Neural crest cell (in vitro differentiated cells): ENCODE measurements around the gene DLGAP3. TPM values are rescaled to one million over a fixed set of nuclear protein-coding genes. Genes with fewer than 3 reads are reported as not detected.

ENCODE experiments used
- DNase-seq: peaks from one replicate; pipeline ENCODE4 v3.0.0; 2021; ENCODE audit warnings: low read depth, mixed read lengths, low spot score
- H3K27ac Mint-ChIP-seq: one replicate; pipeline ENCODE4 v1.8.0; 2021; ENCODE audit warnings: mild to moderate bottlenecking, mixed read lengths; ENCODE audit not compliant: unreplicated experiment
- H3K27me3 Mint-ChIP-seq: 2 replicates; pipeline ENCODE4 v1.8.0; 2021; ENCODE audit warnings: low read depth, mild to moderate bottlenecking, mixed read lengths
- H3K36me3 Mint-ChIP-seq: 2 replicates; pipeline ENCODE4 v1.8.0; 2021; ENCODE audit warnings: low read depth, mild to moderate bottlenecking, mixed read lengths
- H3K4me1 Mint-ChIP-seq: 2 replicates; pipeline ENCODE4 v1.8.0; 2021; ENCODE audit warnings: mixed read lengths
- H3K4me3 Mint-ChIP-seq: one replicate; pipeline ENCODE4 v1.8.0; 2021; ENCODE audit warnings: mild to moderate bottlenecking, mixed read lengths
- H3K9me3 Mint-ChIP-seq: 2 replicates; pipeline ENCODE4 v1.8.0; 2021; ENCODE audit warnings: mixed read lengths
- long read RNA-seq: library from polyadenylated mRNA; unstranded; transcript quantifications from one replicate; pipeline ENCODE4 v2.0.0, GENCODE V29; 2020
- total RNA-seq: library from RNA; stranded (reverse); gene quantifications from 2 replicates; pipeline ENCODE4 v1.2.1, GENCODE V29; 2021
- TF ChIP-seq, protein P1 (sequence below): fragments of 200-600 bp; sonication (generic); conservative IDR thresholded peaks from 2 replicates; pipeline ENCODE4 v1.5.0; 2021; ENCODE audit warnings: antibody characterized with exemption, mild to moderate bottlenecking

The DLGAP3 gene, protein sequence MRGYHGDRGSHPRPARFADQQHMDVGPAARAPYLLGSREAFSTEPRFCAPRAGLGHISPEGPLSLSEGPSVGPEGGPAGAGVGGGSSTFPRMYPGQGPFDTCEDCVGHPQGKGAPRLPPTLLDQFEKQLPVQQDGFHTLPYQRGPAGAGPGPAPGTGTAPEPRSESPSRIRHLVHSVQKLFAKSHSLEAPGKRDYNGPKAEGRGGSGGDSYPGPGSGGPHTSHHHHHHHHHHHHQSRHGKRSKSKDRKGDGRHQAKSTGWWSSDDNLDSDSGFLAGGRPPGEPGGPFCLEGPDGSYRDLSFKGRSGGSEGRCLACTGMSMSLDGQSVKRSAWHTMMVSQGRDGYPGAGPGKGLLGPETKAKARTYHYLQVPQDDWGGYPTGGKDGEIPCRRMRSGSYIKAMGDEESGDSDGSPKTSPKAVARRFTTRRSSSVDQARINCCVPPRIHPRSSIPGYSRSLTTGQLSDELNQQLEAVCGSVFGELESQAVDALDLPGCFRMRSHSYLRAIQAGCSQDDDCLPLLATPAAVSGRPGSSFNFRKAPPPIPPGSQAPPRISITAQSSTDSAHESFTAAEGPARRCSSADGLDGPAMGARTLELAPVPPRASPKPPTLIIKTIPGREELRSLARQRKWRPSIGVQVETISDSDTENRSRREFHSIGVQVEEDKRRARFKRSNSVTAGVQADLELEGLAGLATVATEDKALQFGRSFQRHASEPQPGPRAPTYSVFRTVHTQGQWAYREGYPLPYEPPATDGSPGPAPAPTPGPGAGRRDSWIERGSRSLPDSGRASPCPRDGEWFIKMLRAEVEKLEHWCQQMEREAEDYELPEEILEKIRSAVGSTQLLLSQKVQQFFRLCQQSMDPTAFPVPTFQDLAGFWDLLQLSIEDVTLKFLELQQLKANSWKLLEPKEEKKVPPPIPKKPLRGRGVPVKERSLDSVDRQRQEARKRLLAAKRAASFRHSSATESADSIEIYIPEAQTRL
- total RNA-seq: 4.7 and 5.0 TPM in 2 replicates
- long read RNA-seq, partial matches to known transcripts: 0 of 1 reads
- long read RNA-seq, other reads (novel, unspliced or antisense): 1 of 1 reads

DNA sequence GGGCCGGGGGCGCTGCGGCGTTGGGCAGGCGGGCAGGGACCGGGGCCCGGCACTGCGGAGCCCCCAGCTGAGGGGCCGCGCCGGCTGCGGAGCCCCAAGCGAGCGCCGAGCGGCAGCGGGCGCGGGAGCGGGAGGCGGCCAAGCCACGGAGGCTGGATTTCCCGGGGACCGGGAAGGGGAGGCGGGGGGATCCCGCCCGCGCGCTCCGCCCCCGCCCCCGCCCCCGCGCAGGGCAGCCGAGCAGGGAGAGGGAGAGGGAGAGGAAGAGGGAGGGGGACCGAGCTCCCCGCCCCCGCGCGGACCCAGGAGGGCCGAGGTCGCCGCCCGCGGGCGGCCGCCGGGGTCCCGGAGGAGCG lies at the start of gene DLGAP3:
Gene DLGAP3, minus strand, starts transcription at position 154 of the 356 bp plus-strand sequence. CDS start 24,267 bp downstream, outside the sequence.
- Mint-ChIP-seq H3K27ac (no peak within 1 kb of the TSS), H3K4me3 (peak within 1 kb of the TSS; percentile 80)

DNA sequence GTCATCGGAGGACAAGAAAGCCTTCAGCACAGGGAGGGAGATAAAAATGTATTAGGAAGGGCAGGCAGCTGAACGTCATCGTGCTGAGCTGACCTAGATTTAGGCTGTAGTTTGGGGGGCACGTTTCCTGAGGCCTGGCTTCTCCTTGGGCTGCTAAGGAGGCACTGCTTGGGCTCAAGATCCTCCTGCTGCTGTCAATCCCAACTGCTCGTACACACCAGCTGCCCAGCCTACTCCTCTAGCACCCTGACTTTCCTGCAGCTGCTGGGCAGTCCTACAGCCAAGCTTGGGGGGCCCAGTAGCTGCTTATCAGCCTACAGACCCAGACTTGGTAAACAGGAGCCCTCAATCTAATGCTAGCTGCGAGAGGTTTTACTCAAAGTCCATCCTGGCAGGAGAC lies 49.5 kb upstream of the DLGAP3 start:
- no peaks in the 10 kb centered on the region for H3K9me3 Mint-ChIP-seq

More for the DNA sequence above, at the start of gene DLGAP3:
- H3K27me3 Mint-ChIP-seq: peaks cover 87% of the 10 kb centered on the region
- peak; percentile 32 for DNase-seq
- no peaks in the 10 kb centered on the region for H3K9me3 Mint-ChIP-seq
- H3K36me3 Mint-ChIP-seq: no peaks in the 10 kb centered on the region
- TF ChIP-seq, protein P1, sequence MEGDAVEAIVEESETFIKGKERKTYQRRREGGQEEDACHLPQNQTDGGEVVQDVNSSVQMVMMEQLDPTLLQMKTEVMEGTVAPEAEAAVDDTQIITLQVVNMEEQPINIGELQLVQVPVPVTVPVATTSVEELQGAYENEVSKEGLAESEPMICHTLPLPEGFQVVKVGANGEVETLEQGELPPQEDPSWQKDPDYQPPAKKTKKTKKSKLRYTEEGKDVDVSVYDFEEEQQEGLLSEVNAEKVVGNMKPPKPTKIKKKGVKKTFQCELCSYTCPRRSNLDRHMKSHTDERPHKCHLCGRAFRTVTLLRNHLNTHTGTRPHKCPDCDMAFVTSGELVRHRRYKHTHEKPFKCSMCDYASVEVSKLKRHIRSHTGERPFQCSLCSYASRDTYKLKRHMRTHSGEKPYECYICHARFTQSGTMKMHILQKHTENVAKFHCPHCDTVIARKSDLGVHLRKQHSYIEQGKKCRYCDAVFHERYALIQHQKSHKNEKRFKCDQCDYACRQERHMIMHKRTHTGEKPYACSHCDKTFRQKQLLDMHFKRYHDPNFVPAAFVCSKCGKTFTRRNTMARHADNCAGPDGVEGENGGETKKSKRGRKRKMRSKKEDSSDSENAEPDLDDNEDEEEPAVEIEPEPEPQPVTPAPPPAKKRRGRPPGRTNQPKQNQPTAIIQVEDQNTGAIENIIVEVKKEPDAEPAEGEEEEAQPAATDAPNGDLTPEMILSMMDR: no peak
- peaks cover 7% of the 10 kb centered on the region for H3K4me1 Mint-ChIP-seq

GRCh38 chr1:34977858-34978257 lies 48.4 kb upstream of the DLGAP3 start:
- H3K4me3 Mint-ChIP-seq: no peak overlapping the region
- no peak overlapping the region for H3K27ac Mint-ChIP-seq
- TF ChIP-seq, protein P1: no peak
- DNase-seq: no peak
- peaks cover 4% of the 10 kb centered on the region for H3K36me3 Mint-ChIP-seq
- no peaks in the 10 kb centered on the region for H3K4me1 Mint-ChIP-seq
- H3K27me3 Mint-ChIP-seq: no peaks in the 10 kb centered on the region
- no peaks in the 10 kb centered on the region for H3K9me3 Mint-ChIP-seq

More for the DNA sequence above, 49.5 kb upstream of the DLGAP3 start:
- TF ChIP-seq, protein P1: no peak
- no peak for DNase-seq
- Mint-ChIP-seq H3K36me3 (peaks cover 4% of the 10 kb centered on the region), H3K27me3 (no peaks in the 10 kb centered on the region), H3K4me3 (no peak overlapping the region), H3K27ac (no peak overlapping the region), H3K4me1 (no peaks in the 10 kb centered on the region)

DNA sequence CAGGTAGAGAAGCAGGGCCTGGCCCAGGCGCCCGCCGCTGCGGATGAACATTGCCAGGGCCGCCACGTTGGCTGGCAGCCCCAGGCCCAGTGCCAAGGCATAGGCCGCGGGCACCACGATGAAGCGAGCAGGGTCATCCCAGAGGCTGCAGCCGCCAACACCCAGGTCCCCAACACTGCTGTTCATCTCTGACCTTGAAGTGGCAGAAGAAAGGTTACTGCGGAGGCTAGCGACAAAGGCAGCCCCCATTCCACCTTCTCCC lies 47.7 kb upstream of the DLGAP3 start:
- Mint-ChIP-seq H3K4me1 (no peaks in the 10 kb centered on the region), H3K36me3 (peaks cover 4% of the 10 kb centered on the region), H3K27me3 (no peaks in the 10 kb centered on the region), H3K9me3 (no peaks in the 10 kb centered on the region), H3K4me3 (no peak overlapping the region), H3K27ac (no peak overlapping the region)
- DNase-seq: no peak
- TF ChIP-seq, protein P1: no peak

- peaks cover 4% of the 10 kb centered on the region for H3K36me3 Mint-ChIP-seq
- TF ChIP-seq, protein P1: no peak
- no peak overlapping the region for H3K27ac Mint-ChIP-seq
- no peak overlapping the region for H3K4me3 Mint-ChIP-seq
- no peaks in the 10 kb centered on the region for H3K27me3 Mint-ChIP-seq
- no peak for DNase-seq
- H3K9me3 Mint-ChIP-seq: no peaks in the 10 kb centered on the region
- H3K4me1 Mint-ChIP-seq: no peaks in the 10 kb centered on the region
Observed at GRCh38 chr1:34976384-34977209, 47.1 kb upstream of the DLGAP3 start.
